Breast epithelium (tissue), 4 donors: ENCODE data around the gene ERRFI1. TPM values are rescaled to one million over a fixed set of nuclear protein-coding genes. Genes with fewer than 3 reads are reported as not detected.
A peak's percentile ranks its signal among the peaks of the same experiment; 100 is the strongest.

Experiments used
- DNase-seq, 2 donors: peaks; one replicate each; pipeline ENCODE4 v3.0.0-alpha.2; 2019; ENCODE audit warnings: low spot score in 2 of 2
- H3K27ac ChIP-seq, 2 donors: fragments of 200-600 bp; sonication (generic) in 1 of 2; one replicate each; pipeline ENCODE4 v1.5.1; 2016 to 2019; ENCODE audit warnings: mild to moderate bottlenecking in 1 of 2
- H3K27me3 ChIP-seq, 2 donors: fragments of 200-600 bp; sonication (generic) in 1 of 2; one replicate each; pipeline versions ENCODE4 v1.5.1 to v1.6.0; 2017 to 2019; ENCODE audit warnings: control low read depth in 1 of 2, mild to moderate bottlenecking in 1 of 2
- H3K36me3 ChIP-seq: fragments of 200-600 bp; one replicate; pipeline ENCODE4 v1.5.1; 2019
- H3K4me1 ChIP-seq, 2 donors: fragments of 200-600 bp; sonication (generic); one replicate each; pipeline ENCODE4 v1.5.1; 2016 to 2019; ENCODE audit warnings: control low read depth in 1 of 2
- H3K4me3 ChIP-seq, 3 donors: fragments of 200-600 bp; sonication (generic); 1 replicate in 2 of 3; 2 replicates in 1 of 3; pipeline ENCODE4 v1.5.1; 2016 to 2019; ENCODE audit warnings: mild to moderate bottlenecking in 3 of 3, moderate library complexity in 2 of 3
- H3K9me3 ChIP-seq, 2 donors: fragments of 200-600 bp; sonication (generic) in 1 of 2; one replicate each; pipeline ENCODE4 v1.5.1; 2016 to 2019; ENCODE audit warnings: control low read depth in 1 of 2
- CTCF ChIP-seq, 3 donors: fragments of 450-650 bp; IDR thresholded peaks; one replicate each; pipeline ENCODE4 v1.5.1; 2016 to 2017; ENCODE audit warnings: antibody characterized with exemption in 3 of 3, mild to moderate bottlenecking in 3 of 3, moderate library complexity in 3 of 3
- POLR2A ChIP-seq: fragments of 450-650 bp; IDR thresholded peaks from one replicate; pipeline ENCODE4 v1.6.1; 2016; ENCODE audit warnings: antibody characterized with exemption, mild to moderate bottlenecking, moderate library complexity
- POLR2AphosphoS5 ChIP-seq, 3 donors: sonication (generic); formaldehyde crosslinking; IDR thresholded peaks; one replicate each; pipeline ENCODE4 v1.6.1; 2017; ENCODE audit warnings: antibody characterized with exemption in 3 of 3
- intact Hi-C: fragments of 100-400 bp; cut with DNase I; formaldehyde crosslinking; loops from one replicate; pipeline ENCODE4 v1.15.1; 2023; ENCODE audit warnings: low total_unique reads
- total RNA-seq, 3 donors: library from RNA; depleted of rRNA; stranded (reverse); fragments of >200 nt; gene quantifications; one replicate each; pipeline ENCODE4 v1.1.0, GENCODE V29; 2016

Gene ERRFI1
- total RNA-seq, 3 donors from 2014 or later = 207 to 550 (median 379) TPM

GRCh38 chr1:8047686-8048445, 21.8 kb upstream of the ERRFI1 start:
- H3K27me3 ChIP-seq = no peaks in the 10 kb centered on the region
- no peaks in the 10 kb centered on the region for H3K9me3 ChIP-seq
- no peak for DNase-seq
- peaks cover 0 to 6% of the 10 kb centered on the region in 2 donors for H3K4me1 ChIP-seq
- TF ChIP-seq POLR2AphosphoS5 (IDR thresholded peaks at IDR 0.05) = no peak
- TF ChIP-seq CTCF (IDR thresholded peaks at IDR 0.05) = no peak
- no peak for TF ChIP-seq POLR2A
- no peaks in the 10 kb centered on the region for H3K36me3 ChIP-seq
- intact Hi-C loops = no loop called here
- no peak overlapping the region for H3K4me3 ChIP-seq
- H3K27ac ChIP-seq = peak overlapping the region; percentile 69 to 80

GRCh38 chr1:8047112-8047511, 21.0 kb upstream of the ERRFI1 start:
- TF ChIP-seq CTCF (IDR thresholded peaks at IDR 0.05) (no peak), POLR2A (no peak), POLR2AphosphoS5 (IDR thresholded peaks at IDR 0.05) (no peak)
- H3K4me1 ChIP-seq = peaks cover 0 to 6% of the 10 kb centered on the region in 2 donors

GRCh38 chr1:8046391-8046790, 20.3 kb upstream of the ERRFI1 start:
- TF ChIP-seq CTCF (IDR thresholded peaks at IDR 0.05) (no peak), POLR2AphosphoS5 (IDR thresholded peaks at IDR 0.05) (no peak), POLR2A (no peak)
- Histone ChIP-seq H3K36me3 (no peaks in the 10 kb centered on the region), H3K27me3 (no peaks in the 10 kb centered on the region), H3K27ac (no peak overlapping the region), H3K9me3 (no peaks in the 10 kb centered on the region), H3K4me3 (no peak overlapping the region), H3K4me1 (peaks cover 0 to 6% of the 10 kb centered on the region in 2 donors)
- DNase-seq = no peak
- intact Hi-C loops = no loop called here

More at GRCh38 chr1:8047112-8047511, 21.0 kb upstream of the ERRFI1 start:
- no peaks in the 10 kb centered on the region for H3K9me3 ChIP-seq
- no peaks in the 10 kb centered on the region for H3K27me3 ChIP-seq
- no peak for DNase-seq
- peak overlapping the region; percentile 69 to 80 for H3K27ac ChIP-seq
- H3K4me3 ChIP-seq = no peak overlapping the region
- intact Hi-C loops = no loop called here
- no peaks in the 10 kb centered on the region for H3K36me3 ChIP-seq

- intact Hi-C loops = no loop called here
These were observed 17.5 kb upstream of the ERRFI1 start for GRCh38 chr1:8043621-8044020.

More at GRCh38 chr1:8043621-8044020, 17.5 kb upstream of the ERRFI1 start:
- Histone ChIP-seq H3K36me3 (no peaks in the 10 kb centered on the region), H3K4me3 (no peak overlapping the region), H3K9me3 (no peaks in the 10 kb centered on the region), H3K4me1 (peaks cover 0 to 6% of the 10 kb centered on the region in 2 donors), H3K27me3 (no peaks in the 10 kb centered on the region), H3K27ac (no peak overlapping the region)
- no peak for TF ChIP-seq POLR2AphosphoS5 (IDR thresholded peaks at IDR 0.05)
- TF ChIP-seq POLR2A = no peak
- TF ChIP-seq CTCF (IDR thresholded peaks at IDR 0.05) = no peak
- DNase-seq = no peak
